ENCODE data around the gene HRAS. TPM values are rescaled to one million over a fixed set of nuclear protein-coding genes. Genes with fewer than 3 reads are reported as not detected.

The HRAS gene
- total RNA-seq, 1 experiment from 2014 or later, result 65.8 TPM

DNA sequence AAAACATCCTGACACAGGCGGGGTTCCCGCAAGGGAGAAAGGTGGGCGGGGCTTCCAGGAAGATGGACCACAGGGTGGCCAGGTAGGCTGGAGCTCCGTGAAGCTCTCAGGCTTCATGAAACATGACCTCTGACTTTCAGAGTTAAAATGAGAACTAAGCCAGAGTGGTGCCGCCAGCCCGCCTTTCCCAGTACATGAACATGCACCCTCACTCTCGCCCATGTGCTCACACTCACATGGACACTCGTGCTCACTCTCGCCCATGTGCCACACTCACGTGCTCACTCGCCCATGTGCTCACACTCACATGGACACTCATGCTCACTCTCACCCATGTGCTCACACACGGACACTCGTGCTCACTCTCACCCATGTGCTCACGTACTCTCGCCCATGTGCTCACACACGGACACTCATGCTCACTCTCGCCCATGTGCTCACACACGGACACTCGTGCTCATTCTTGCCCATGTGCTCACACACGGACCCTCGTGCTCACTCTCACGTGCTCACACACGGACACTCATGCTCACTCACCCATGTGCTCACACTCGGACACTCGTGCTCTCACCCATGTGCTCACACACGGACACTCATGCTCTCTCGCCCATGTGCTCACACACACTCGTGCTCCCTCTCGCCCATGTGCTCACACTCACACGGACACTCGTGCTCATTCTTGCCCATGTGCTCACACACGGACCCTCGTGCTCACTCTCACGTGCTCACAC lies 38.4 kb downstream of the HRAS start:
- no peak for DNase-seq (ENCODE audit: low read depth)

GRCh38 chr11:495537-495931 lies 39.8 kb downstream of the HRAS start:
- DNase-seq (ENCODE audit: low read depth), result no peak

- DNase-seq (ENCODE audit: low read depth), result no peak
Observed at GRCh38 chr11:494761-495536, 40.4 kb downstream of the HRAS start.

DNA sequence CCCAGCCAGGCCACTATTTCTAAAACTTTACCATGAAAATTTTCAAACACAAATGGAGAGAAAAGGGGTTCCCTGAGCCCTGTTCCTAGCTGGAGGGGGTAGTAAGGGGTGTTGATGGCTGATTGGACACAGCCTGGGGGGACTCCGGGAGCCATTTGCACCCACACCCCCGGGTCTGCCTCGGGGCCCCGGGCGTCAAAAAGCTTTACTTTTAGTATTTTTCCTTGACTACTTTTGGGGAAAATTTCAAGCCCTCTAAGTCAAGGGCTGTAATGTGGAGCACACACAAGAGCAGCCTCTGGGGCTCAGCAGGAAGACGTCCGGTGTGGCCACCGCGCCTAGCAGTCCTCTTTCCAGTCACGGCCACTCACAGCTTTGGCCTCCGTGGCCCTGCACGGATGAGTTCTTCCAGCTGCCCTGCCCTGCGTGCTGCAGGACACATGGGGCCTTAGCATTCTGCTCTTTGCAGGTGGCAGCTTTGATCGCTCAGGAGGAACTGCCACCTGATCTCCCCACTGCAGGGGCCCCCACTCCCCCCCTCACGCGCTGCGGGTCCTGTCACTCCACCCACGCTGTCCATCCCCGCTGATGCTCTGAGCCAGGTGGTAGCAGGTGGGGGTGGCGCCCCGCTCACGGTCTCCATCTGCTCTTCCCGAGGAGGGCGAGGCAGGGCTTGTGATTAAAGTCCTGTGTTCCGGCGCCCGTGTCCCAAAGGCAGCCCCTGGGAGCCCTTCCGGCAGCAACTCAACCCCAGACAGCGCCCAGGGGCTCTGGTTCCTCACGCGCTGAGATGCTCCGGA lies 42.7 kb downstream of the HRAS start:
- DNase-seq (ENCODE audit: low read depth), result no peak

DNA sequence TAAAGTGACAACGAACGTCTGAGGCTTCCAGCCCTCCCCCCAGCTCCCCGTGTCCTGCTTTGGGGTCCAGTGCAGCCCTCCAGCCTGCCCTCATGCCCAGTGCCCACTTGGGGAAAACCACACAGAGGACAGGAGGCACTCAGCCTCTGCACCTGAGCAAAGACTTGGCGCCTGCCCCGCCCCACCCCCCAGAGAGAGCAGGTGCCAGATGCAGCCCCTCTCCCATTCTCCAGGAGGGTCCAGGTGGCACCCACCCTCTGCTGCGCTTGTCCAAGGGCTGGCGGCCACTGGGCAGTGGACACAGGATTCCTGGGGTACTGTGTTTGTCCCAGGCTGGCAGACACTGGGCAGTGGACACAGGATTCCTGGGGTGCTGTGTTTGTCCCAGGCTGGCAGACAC lies 44.0 kb downstream of the HRAS start:
- no peak for DNase-seq (ENCODE audit: low read depth)

GRCh38 chr11:490930-491260 lies 44.5 kb downstream of the HRAS start:
- no peak for DNase-seq (ENCODE audit: low read depth)

DNA sequence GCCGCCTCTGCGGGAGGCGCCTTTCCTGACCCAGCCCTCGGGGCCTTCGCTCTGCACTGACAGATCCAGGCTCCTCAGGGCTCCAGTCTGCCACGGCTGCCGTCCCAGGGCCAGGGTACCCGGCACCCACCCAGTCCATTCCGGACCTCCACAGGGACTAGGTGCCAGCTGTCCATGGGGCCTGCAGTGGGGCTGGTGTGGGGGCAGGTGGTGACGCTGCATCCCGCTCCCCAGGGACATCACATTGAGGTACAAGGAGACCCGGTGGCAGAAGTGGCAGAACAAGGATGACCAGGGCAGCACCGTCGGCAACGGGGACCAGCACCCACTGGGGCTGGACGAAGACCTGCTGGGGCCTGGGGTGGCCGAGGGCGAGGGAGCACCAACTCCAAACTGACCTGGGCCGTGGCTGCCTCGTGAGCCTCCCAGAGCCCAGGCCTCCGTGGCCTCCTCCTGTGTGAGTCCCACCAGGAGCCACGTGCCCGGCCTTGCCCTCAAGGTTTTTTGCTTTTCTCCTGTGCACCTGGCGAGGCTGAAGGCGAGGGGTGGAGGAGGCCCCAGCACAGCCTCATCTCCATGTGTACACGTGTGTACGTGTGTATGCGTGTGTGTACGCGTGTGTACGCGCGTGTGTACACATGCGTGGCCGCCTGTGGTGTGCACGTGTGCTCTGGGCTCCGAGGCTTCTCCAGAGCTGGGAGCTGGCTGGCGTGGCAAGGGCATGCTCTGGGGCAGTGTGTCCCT lies 45.0 kb downstream of the HRAS start:
- DNase-seq (ENCODE audit: low read depth), result no peak

GRCh38 chr11:489610-490185 lies 45.7 kb downstream of the HRAS start:
- no peak for DNase-seq (ENCODE audit: low read depth)

GRCh38 chr11:488992-489391 lies 46.4 kb downstream of the HRAS start:
- no peak for DNase-seq (ENCODE audit: low read depth)

- DNase-seq (ENCODE audit: low read depth), result no peak
Observed at GRCh38 chr11:488579-488978, 46.8 kb downstream of the HRAS start.

- no peak for DNase-seq (ENCODE audit: low read depth)
Observed at GRCh38 chr11:488062-488461, 47.3 kb downstream of the HRAS start.

- DNase-seq (ENCODE audit: low read depth), result no peak
Observed at GRCh38 chr11:487571-488021, 47.8 kb downstream of the HRAS start.

DNA sequence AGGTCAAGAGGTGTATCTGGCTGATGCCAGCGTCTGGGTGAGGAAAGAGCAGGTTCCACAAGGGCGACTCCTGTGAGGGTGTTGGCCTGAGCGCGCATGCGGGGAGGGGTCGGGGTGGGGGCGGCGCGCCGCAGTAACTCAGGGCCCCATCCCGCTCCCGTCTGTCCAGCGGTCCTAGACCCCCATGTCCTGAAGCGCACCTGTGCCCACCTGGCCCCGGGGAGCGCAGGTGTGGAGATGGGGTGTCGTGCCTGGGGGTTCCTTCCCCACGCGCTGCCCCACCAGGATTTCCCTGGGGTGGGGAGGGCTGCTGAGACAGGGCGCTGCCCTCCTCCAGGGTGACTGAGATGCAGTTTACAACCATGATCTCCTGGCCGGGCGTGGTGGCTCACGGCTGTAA lies 49.2 kb downstream of the HRAS start:
- DNase-seq (ENCODE audit: low read depth), result no peak

DNA sequence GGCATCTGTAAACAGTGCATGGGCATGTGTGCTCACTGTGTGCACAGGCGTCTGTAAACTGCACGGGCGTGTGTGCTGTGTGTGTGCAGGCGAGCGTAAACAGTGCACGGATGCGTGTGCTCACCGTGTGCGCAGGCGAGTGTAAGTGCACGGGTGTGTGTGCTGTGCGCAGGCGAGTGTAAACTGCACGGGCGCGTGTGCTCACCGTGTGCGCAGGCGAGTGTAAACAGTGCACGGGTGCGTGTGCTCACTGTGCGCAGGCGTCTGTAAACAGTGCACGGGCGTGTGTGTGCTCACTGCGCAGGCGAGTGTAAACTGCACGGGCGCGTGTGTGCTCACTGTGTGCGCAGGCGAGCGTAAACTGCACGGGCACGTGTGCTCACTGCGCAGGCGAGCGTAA lies 50.8 kb downstream of the HRAS start:
- DNase-seq (ENCODE audit: low read depth), result no peak

Other genes starting within 250 kb of the HRAS start
- 1.3 and 1.6 TPM in 2 replicates for gene PGGHG, start 246.4 kb downstream of the HRAS start, total RNA-seq (2014; rRNA removed; shearing (Covaris generic))
- not detected in 2 replicates for gene IFITM5, start 236.1 kb downstream of the HRAS start, total RNA-seq (2014; rRNA removed; shearing (Covaris generic))
- gene IFITM2, start 227.8 kb downstream of the HRAS start, total RNA-seq (2014; rRNA removed; shearing (Covaris generic)), result 28.0 and 30.6 TPM in 2 replicates
- gene IFITM1, start 221.5 kb downstream of the HRAS start, total RNA-seq (2014; rRNA removed; shearing (Covaris generic)), result 13.6 and 14.3 TPM in 2 replicates
- gene IFITM3, start 214.7 kb downstream of the HRAS start, total RNA-seq (2014; rRNA removed; shearing (Covaris generic)), result 102 and 111 TPM in 2 replicates
- gene B4GALNT4, start 166.1 kb downstream of the HRAS start, total RNA-seq (2014; rRNA removed; shearing (Covaris generic)), result not detected in 2 replicates
- 0.84 and 2.9 TPM in 2 replicates for gene PKP3, start 141.4 kb downstream of the HRAS start, total RNA-seq (2014; rRNA removed; shearing (Covaris generic))
- 14.3 and 19.2 TPM in 2 replicates for gene SIGIRR, start 120.6 kb downstream of the HRAS start, total RNA-seq (2014; rRNA removed; shearing (Covaris generic))
- not detected in 2 replicates for gene ANO9, start 93.6 kb downstream of the HRAS start, total RNA-seq (2014; rRNA removed; shearing (Covaris generic))
- gene PTDSS2, start 85.3 kb downstream of the HRAS start, total RNA-seq (2014; rRNA removed; shearing (Covaris generic)), result 13.2 and 16.8 TPM in 2 replicates
- 147 and 167 TPM in 2 replicates for gene RNH1, start 28.3 kb downstream of the HRAS start, total RNA-seq (2014; rRNA removed; shearing (Covaris generic))
- gene LRRC56, start 2.0 kb upstream of the HRAS start, total RNA-seq (2014; rRNA removed; shearing (Covaris generic)), result 0.29 TPM in 1 of 2 replicates, not detected in the other
- gene LMNTD2, start 25.2 kb upstream of the HRAS start, total RNA-seq (2014; rRNA removed; shearing (Covaris generic)), result 0.24 and 0.29 TPM in 2 replicates
- 7.4 and 16.4 TPM in 2 replicates for gene RASSF7, start 25.4 kb upstream of the HRAS start, total RNA-seq (2014; rRNA removed; shearing (Covaris generic))
- 12.5 and 14.8 TPM in 2 replicates for gene PHRF1, start 40.9 kb upstream of the HRAS start, total RNA-seq (2014; rRNA removed; shearing (Covaris generic))
- gene IRF7, start 80.4 kb upstream of the HRAS start, total RNA-seq (2014; rRNA removed; shearing (Covaris generic)), result 4.7 and 5.1 TPM in 2 replicates
- not detected in 2 replicates for gene CDHR5, start 89.4 kb upstream of the HRAS start, total RNA-seq (2014; rRNA removed; shearing (Covaris generic))
- not detected in 2 replicates for gene SCT, start 91.6 kb upstream of the HRAS start, total RNA-seq (2014; rRNA removed; shearing (Covaris generic))
- gene DRD4, start 101.7 kb upstream of the HRAS start, total RNA-seq (2014; rRNA removed; shearing (Covaris generic)), result not detected in 2 replicates
- 15.4 and 23.8 TPM in 2 replicates for gene DEAF1, start 159.6 kb upstream of the HRAS start, total RNA-seq (2014; rRNA removed; shearing (Covaris generic))
- gene TMEM80, start 160.2 kb upstream of the HRAS start, total RNA-seq (2014; rRNA removed; shearing (Covaris generic)), result 15.6 and 18.6 TPM in 2 replicates
- 3.4 and 5.7 TPM in 2 replicates for gene EPS8L2, start 170.7 kb upstream of the HRAS start, total RNA-seq (2014; rRNA removed; shearing (Covaris generic))
- 166 and 168 TPM in 2 replicates for gene TALDO1, start 211.9 kb upstream of the HRAS start, total RNA-seq (2014; rRNA removed; shearing (Covaris generic))
- 19.8 and 23.5 TPM in 2 replicates for gene GATD1, start 241.9 kb upstream of the HRAS start, total RNA-seq (2014; rRNA removed; shearing (Covaris generic))

Measured in RPMI7951 (cell line).